Esophagus squamous epithelium (tissue), 4 donors: Measurements from ENCODE around the gene ZNF639.

ENCODE experiments used
- CTCF ChIP-seq, 6 experiments: fragments of 450-650 bp in 4 of 6; fragments of 200-600 bp in 2 of 6; sonication (generic) in 2 of 6; IDR thresholded peaks; one replicate each; pipeline ENCODE4 v1.5.1; 2016 to 2019; ENCODE audit warnings: antibody characterized with exemption in 6 of 6, mild to moderate bottlenecking in 4 of 6, moderate library complexity in 4 of 6
- POLR2A ChIP-seq, 4 donors: fragments of 450-650 bp; IDR thresholded peaks; one replicate each; pipeline ENCODE4 v1.6.1; 2017; ENCODE audit warnings: antibody characterized with exemption in 4 of 4, mild to moderate bottlenecking in 4 of 4, moderate library complexity in 3 of 4

- no peak for TF ChIP-seq CTCF (IDR thresholded peaks at IDR 0.05)
- no peak for TF ChIP-seq POLR2A (IDR thresholded peaks at IDR 0.05)
Observed at GRCh38 chr3:179376474-179376873, 53.6 kb downstream of the ZNF639 start.
